Neuronal stem cell (in vitro differentiated cells): ENCODE measurements around the gene TBX19.
"Not testable (repeated sequence)": the region's sequence is repeated elsewhere in the genome, so short reads cannot be mapped to it uniquely, and the experiment has no call there.

Source experiments
- DNase-seq: peaks from one replicate; pipeline ENCODE4 v3.0.0-alpha.2; 2013; ENCODE audit warnings: low spot score
- H2AFZ ChIP-seq: one replicate; pipeline ENCODE4 v1.6.1; 2013; ENCODE audit warnings: mild to moderate bottlenecking, low read length, inconsistent platforms
- H2AK5ac ChIP-seq: 2 replicates; pipeline ENCODE4 v1.6.1; 2013; ENCODE audit warnings: low read depth, mild to moderate bottlenecking, inconsistent platforms, low read length, moderate library complexity, mixed read lengths
- H2BK120ac ChIP-seq: 2 replicates; pipeline ENCODE4 v1.6.1; 2013; ENCODE audit warnings: low read depth, mild to moderate bottlenecking, inconsistent platforms, low read length, moderate library complexity, mixed read lengths
- H2BK12ac ChIP-seq: one replicate; pipeline ENCODE4 v1.6.1; 2013; ENCODE audit warnings: low read length, inconsistent platforms
- H2BK15ac ChIP-seq: 2 replicates; pipeline ENCODE4 v1.6.1; 2013; ENCODE audit warnings: mild to moderate bottlenecking, low read length, inconsistent platforms, mixed read lengths
- H2BK5ac ChIP-seq: one replicate; pipeline ENCODE4 v1.6.1; 2013; ENCODE audit warnings: inconsistent platforms, mild to moderate bottlenecking, low read length, moderate library complexity
- H3K14ac ChIP-seq: one replicate; pipeline ENCODE4 v1.6.1; 2013; ENCODE audit warnings: low read length, inconsistent platforms
- H3K18ac ChIP-seq: 2 replicates; pipeline ENCODE4 v1.6.1; 2013; ENCODE audit warnings: low read length, inconsistent platforms
- H3K23ac ChIP-seq: 2 replicates; pipeline ENCODE4 v1.6.1; 2013; ENCODE audit warnings: low read depth, mild to moderate bottlenecking, mixed read lengths, low read length, inconsistent platforms; ENCODE audit not compliant: poor library complexity
- H3K27ac ChIP-seq: replicated peaks from 3 replicates; pipeline ENCODE4 v1.5.1; 2013; ENCODE audit warnings: low read length, inconsistent platforms
- H3K27me3 ChIP-seq, 3 experiments: 2 replicates each; pipeline ENCODE4 v1.6.1; 2013; ENCODE audit warnings: low read length in 3 of 3, mild to moderate bottlenecking in 2 of 3, inconsistent platforms in 1 of 3, low read depth in 1 of 3, mixed read lengths in 1 of 3, moderate library complexity in 1 of 3; ENCODE audit not compliant: control insufficient read depth in 3 of 3, insufficient read depth in 3 of 3
- H3K36me3 ChIP-seq, 2 donors: replicated peaks in 1 of 2; 2 replicates each; pipeline ENCODE4 v1.6.1; 2013; ENCODE audit warnings: low read length in 2 of 2; ENCODE audit not compliant: control insufficient read depth in 2 of 2, insufficient read depth in 2 of 2
- H3K4ac ChIP-seq: 2 replicates; pipeline ENCODE4 v1.6.1; 2013; ENCODE audit warnings: inconsistent platforms, mild to moderate bottlenecking, low read length, moderate library complexity
- H3K4me1 ChIP-seq, 2 donors: 1 replicate in 1 of 2; 2 replicates in 1 of 2; pipeline ENCODE4 v1.6.1; 2013; ENCODE audit warnings: low read length in 2 of 2, low read depth in 1 of 2; ENCODE audit not compliant: control insufficient read depth in 2 of 2, insufficient read depth in 1 of 2
- H3K4me2 ChIP-seq: one replicate; pipeline ENCODE4 v1.6.1; 2013; ENCODE audit warnings: mild to moderate bottlenecking, low read length, inconsistent platforms; ENCODE audit not compliant: insufficient read depth, poor library complexity, severe bottlenecking
- H3K4me3 ChIP-seq, 2 donors: 2 replicates each; pipeline ENCODE4 v1.5.1; 2013; ENCODE audit warnings: low read length in 2 of 2, mild to moderate bottlenecking in 2 of 2, inconsistent platforms in 1 of 2, moderate library complexity in 1 of 2
- H3K79me1 ChIP-seq: one replicate; pipeline ENCODE4 v1.6.1; 2013; ENCODE audit warnings: low read depth, mild to moderate bottlenecking, inconsistent platforms, low read length, moderate library complexity
- H3K9ac ChIP-seq: one replicate; pipeline ENCODE4 v1.6.1; 2013; ENCODE audit warnings: mild to moderate bottlenecking, low read depth, low read length, inconsistent platforms; ENCODE audit not compliant: poor library complexity
- H3K9me3 ChIP-seq, 2 donors: replicated peaks in 1 of 2; 2 replicates each; pipeline versions ENCODE3 to v1.6.1; 2013; ENCODE audit warnings: low read length in 2 of 2, mild to moderate bottlenecking in 2 of 2, inconsistent platforms in 1 of 2, low read depth in 1 of 2, mixed read lengths in 1 of 2, moderate library complexity in 1 of 2; ENCODE audit not compliant: control insufficient read depth in 2 of 2, insufficient read depth in 1 of 2
- H4K8ac ChIP-seq: one replicate; pipeline ENCODE4 v1.6.1; 2013; ENCODE audit warnings: low read depth, mild to moderate bottlenecking, inconsistent platforms, low read length, moderate library complexity
- H4K91ac ChIP-seq: one replicate; pipeline ENCODE4 v1.6.1; 2013; ENCODE audit warnings: low read length, low read depth, mild to moderate bottlenecking, inconsistent platforms; ENCODE audit not compliant: poor library complexity
- WGBS, 2 donors: extraction: QIAGEN DNeasy Blood & Tissue Kit; methylation state at CpG; one replicate each; pipeline ENCODE4 v1.1.7; 2013; ENCODE audit warnings: missing lambda C conversion rate in 2 of 2, mixed read lengths in 1 of 2; ENCODE audit not compliant: insufficient read length in 2 of 2, insufficient replicate concordance in 1 of 2; ENCODE audit errors: extremely low coverage in 2 of 2; 5-methylcytosine and 5-hydroxymethylcytosine counted together

TBX19 gene

DNA sequence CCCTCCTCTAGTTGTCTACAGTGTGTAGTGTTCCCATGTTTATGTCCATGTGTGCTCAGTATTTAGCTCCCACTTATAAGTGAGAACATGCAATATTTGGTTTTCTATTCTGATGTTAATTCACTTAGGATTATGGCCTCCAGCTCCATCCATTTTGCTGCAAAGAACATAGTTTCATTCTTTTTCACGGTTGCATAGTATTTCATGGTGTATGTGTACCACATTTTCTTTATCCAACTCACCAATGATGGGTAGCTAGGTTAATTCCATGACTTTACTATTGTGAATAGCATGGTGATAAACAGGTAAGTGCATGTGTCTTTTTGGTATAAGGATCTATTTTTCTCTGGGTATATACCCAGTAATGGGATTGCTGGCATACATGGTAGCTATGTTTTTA, 67.0 kb downstream of the TBX19 start:
- Histone ChIP-seq H3K14ac (no peak overlapping the region), H2BK5ac (no peak overlapping the region), H2BK12ac (no peak overlapping the region), H3K4ac (no peak overlapping the region), H3K27me3 (peaks cover 0 to 8% (median 0%) of the 10 kb centered on the region in 3 experiments), H3K4me3 (no peak overlapping the region), H3K4me2 (no peak overlapping the region), H3K9ac (no peak overlapping the region), H3K23ac (no peak overlapping the region), H2BK120ac (no peak overlapping the region), H4K91ac (no peak overlapping the region), H4K8ac (no peak overlapping the region), H3K18ac (no peak overlapping the region), H3K27ac (no peak overlapping the region), H2AFZ (no peak overlapping the region), H3K79me1 (no peaks in the 10 kb centered on the region), H2AK5ac (no peak overlapping the region), H3K9me3 (no peaks in the 10 kb centered on the region), H3K4me1 (no peaks in the 10 kb centered on the region), H3K36me3 (no peaks in the 10 kb centered on the region), H2BK15ac (no peak overlapping the region)
- DNase-seq, result no peak
- WGBS, 2 donors, result no CpG with 5 or more reads among the region's 1 CpG

DNA sequence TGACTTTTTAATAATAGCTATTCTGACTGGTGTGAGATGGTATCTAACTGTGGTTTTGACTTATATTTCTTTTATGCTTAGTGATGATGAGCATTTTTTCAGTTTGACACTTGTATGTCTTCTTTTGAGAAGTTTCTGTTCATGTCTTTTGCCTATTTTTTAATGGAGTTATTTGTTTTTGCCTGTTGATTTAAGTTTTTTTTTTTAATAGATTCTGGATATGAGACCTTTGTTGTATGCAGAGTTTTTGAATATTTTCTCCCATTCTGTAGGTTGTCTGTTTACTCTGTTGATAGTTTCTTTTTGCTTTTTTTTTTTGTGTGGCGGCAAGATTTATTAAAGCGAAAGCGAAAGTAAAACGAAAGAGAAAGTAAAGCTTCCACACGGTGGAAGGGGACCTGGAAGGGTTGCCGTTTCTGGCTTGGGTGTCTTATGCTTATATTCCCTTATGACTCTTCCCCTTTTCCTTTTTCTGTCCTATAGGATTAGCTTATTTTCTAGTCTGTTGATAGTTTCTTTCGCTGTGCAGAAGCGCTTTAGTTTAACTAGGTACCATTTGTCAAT, 67.6 kb downstream of the TBX19 start:
- H2BK12ac ChIP-seq, result no peak overlapping the region
- peaks cover 0 to 8% (median 0%) of the 10 kb centered on the region in 3 experiments for H3K27me3 ChIP-seq
- no peak overlapping the region for H2AK5ac ChIP-seq
- H3K18ac ChIP-seq, result no peak overlapping the region
- H4K8ac ChIP-seq, result no peak overlapping the region
- H2BK15ac ChIP-seq, result no peak overlapping the region
- H3K36me3 ChIP-seq, result no peaks in the 10 kb centered on the region
- no CpG with 5 or more reads among the region's 8 CpGs for WGBS, 2 donors
- no peak overlapping the region for H4K91ac ChIP-seq
- H3K14ac ChIP-seq, result no peak overlapping the region
- no peak overlapping the region for H3K4me2 ChIP-seq
- no peak overlapping the region for H3K27ac ChIP-seq
- no peak for DNase-seq
- no peak overlapping the region for H3K4me3 ChIP-seq
- no peaks in the 10 kb centered on the region for H3K4me1 ChIP-seq
- peak overlapping the region; percentile 74 for H2AFZ ChIP-seq
- no peak overlapping the region for H2BK5ac ChIP-seq
- no peak overlapping the region for H3K4ac ChIP-seq
- no peaks in the 10 kb centered on the region for H3K9me3 ChIP-seq
- H3K9ac ChIP-seq, result no peak overlapping the region
- H3K79me1 ChIP-seq, result no peaks in the 10 kb centered on the region
- no peak overlapping the region for H3K23ac ChIP-seq
- no peak overlapping the region for H2BK120ac ChIP-seq

DNA sequence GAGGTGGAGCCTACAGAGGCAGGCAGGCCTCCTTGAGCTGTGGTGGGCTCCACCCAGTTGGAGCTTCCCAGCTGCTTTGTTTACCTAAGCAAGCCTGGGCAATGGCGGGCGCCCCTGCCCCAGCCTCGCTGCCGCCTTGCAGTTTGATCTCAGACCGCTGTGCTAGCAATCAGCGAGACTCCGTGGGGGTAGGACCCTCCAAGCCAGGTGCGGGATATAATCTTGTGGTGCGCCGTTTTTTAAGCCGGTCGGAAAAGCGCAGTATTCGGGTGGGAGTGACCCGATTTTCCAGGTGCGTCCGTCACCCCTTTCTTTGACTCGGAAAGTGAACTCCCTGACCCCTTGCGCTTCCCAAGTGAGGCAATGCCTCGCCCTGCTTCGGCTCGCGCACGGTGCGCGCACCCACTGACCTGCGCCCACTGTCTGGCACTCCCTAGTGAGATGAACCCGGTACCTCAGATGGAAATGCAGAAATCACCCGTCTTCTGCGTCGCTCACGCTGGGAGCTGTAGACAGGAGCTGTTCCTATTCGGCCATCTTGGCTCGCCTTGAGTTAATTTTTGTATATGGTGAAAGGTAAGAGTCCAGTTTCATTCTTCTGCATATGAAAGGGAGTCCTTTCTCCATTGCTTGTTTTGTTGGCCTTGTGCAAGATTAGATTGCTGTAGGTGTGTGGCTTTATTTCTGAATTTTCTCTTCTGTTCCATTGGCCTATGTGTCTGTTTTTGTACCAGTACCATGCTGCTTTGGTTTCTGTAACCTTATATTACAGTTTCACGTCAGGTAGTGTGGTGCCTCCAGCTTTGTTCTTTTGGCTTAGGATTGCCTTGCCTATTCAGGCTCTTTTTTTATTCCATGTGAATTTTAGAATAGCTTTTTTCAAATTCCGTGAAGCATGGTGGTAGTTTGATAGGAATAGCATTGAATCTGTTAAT, 73.9 kb downstream of the TBX19 start:
- H3K4me2 ChIP-seq, H2BK5ac ChIP-seq, H3K14ac ChIP-seq, H3K27ac ChIP-seq, H3K23ac ChIP-seq, H4K8ac ChIP-seq, H3K4me1 ChIP-seq, H2AK5ac ChIP-seq, H2BK15ac ChIP-seq, H3K9me3 ChIP-seq, H3K36me3 ChIP-seq, H2BK12ac ChIP-seq, DNase-seq, H2BK120ac ChIP-seq, H3K79me1 ChIP-seq, H3K27me3 ChIP-seq, H4K91ac ChIP-seq, H3K9ac ChIP-seq, H3K18ac ChIP-seq, H3K4ac ChIP-seq: not testable (repeated sequence)
- Histone ChIP-seq H3K4me3 (peak overlapping the region in 1 of 2 donors; percentile 32), H2AFZ (peak overlapping the region; percentile 24)
- no CpG with 5 or more reads among the region's 36 CpGs for WGBS, 2 donors
